Neuron (in vitro differentiated cells): ENCODE results near the gene SKOR2.
"Not testable (repeated sequence)": the region's sequence is repeated elsewhere in the genome, so short reads cannot be mapped to it uniquely, and the experiment has no call there.

ENCODE experiments used
- H2AFZ ChIP-seq: one replicate; pipeline ENCODE4 v1.6.1; 2013; ENCODE audit warnings: low read depth, mild to moderate bottlenecking, inconsistent platforms, low read length, moderate library complexity
- H3K27me3 ChIP-seq: one replicate; pipeline ENCODE4 v1.6.1; 2013; ENCODE audit warnings: low read length; ENCODE audit not compliant: insufficient read depth
- H3K36me3 ChIP-seq: one replicate; pipeline ENCODE4 v1.6.1; 2013; ENCODE audit warnings: low read length; ENCODE audit not compliant: insufficient read depth
- H3K4me1 ChIP-seq: one replicate; pipeline ENCODE4 v1.6.1; 2013; ENCODE audit warnings: low read length; ENCODE audit not compliant: insufficient read depth
- H3K4me3 ChIP-seq: 2 replicates; pipeline ENCODE4 v1.5.1; 2013; ENCODE audit warnings: mild to moderate bottlenecking, low read length, moderate library complexity
- H3K9me3 ChIP-seq: one replicate; pipeline ENCODE4 v1.6.1; 2013; ENCODE audit warnings: low read length

Gene SKOR2

DNA sequence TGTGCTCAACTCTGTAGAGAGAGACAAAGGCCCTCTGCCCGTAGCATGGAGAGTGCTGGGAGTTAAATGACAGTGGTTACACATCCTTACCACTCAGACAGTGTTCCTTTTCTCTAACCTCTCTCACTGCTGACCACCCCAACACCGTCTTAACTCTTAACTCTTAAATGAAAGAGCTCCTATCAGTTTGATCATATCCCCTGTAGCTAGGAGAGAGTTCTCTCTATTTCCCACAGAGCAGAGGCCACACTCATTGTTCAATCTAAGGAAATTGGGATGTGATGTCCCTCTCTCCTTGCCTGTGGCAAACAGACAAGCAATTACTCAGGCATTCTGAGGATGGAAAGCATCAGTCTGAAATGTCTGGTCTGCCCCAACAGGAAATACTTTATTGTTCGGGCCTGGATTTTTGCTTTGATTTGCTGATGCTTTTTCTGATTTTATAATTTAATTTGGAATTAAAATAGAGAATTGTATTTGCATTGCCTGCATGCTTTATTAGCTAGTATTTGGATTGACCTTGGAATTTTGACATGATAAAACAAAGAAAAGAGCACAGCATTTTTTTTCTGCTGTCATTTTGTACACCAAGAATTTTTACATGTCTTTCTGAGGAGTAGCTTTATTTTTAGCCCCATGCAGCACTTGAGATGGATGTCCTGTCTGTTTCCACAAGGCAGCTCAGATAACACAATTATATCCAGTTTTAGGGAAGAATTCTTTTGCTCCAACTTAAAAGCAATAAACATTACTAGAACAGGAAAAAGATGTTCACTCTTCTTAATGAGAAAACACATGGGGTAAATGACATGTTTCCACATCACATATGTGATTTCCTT is 47.6 kb downstream of the SKOR2 start:
- Histone ChIP-seq H3K27me3 (peaks cover 8% of the 10 kb centered on the region), H3K36me3 (no peaks in the 10 kb centered on the region), H3K4me1 (peaks cover 9% of the 10 kb centered on the region), H2AFZ (no peak overlapping the region), H3K9me3 (no peaks in the 10 kb centered on the region), H3K4me3 (no peak overlapping the region)

- H3K4me3 ChIP-seq, H3K27me3 ChIP-seq, H3K36me3 ChIP-seq, H2AFZ ChIP-seq, H3K9me3 ChIP-seq, H3K4me1 ChIP-seq: not testable (repeated sequence)
Observed at GRCh38 chr18:47195961-47196360, 55.5 kb downstream of the SKOR2 start.

GRCh38 chr18:47191961-47192360 is 59.5 kb downstream of the SKOR2 start:
- H2AFZ ChIP-seq = no peak overlapping the region
- H3K4me1 ChIP-seq = no peaks in the 10 kb centered on the region
- no peaks in the 10 kb centered on the region for H3K9me3 ChIP-seq
- H3K4me3 ChIP-seq = no peak overlapping the region
- no peaks in the 10 kb centered on the region for H3K27me3 ChIP-seq
- H3K36me3 ChIP-seq = no peaks in the 10 kb centered on the region

GRCh38 chr18:47187721-47188120 is 63.7 kb downstream of the SKOR2 start:
- Histone ChIP-seq H3K27me3 (peaks cover 2% of the 10 kb centered on the region), H3K4me1 (no peaks in the 10 kb centered on the region), H3K4me3 (no peak overlapping the region), H2AFZ (no peak overlapping the region), H3K9me3 (peaks cover 6% of the 10 kb centered on the region), H3K36me3 (no peaks in the 10 kb centered on the region)

- no peak overlapping the region for H3K4me3 ChIP-seq
- no peak overlapping the region for H2AFZ ChIP-seq
- H3K36me3 ChIP-seq = no peaks in the 10 kb centered on the region
Observed at GRCh38 chr18:47184419-47185050, 66.9 kb downstream of the SKOR2 start.

GRCh38 chr18:47182156-47182555 is 69.3 kb downstream of the SKOR2 start:
- not testable (repeated sequence) for H3K4me3 ChIP-seq, H3K4me1 ChIP-seq, H3K9me3 ChIP-seq, H3K36me3 ChIP-seq, H2AFZ ChIP-seq
- H3K27me3 ChIP-seq = peaks cover 14% of the 10 kb centered on the region

More at GRCh38 chr18:47184419-47185050, 66.9 kb downstream of the SKOR2 start:
- Histone ChIP-seq H3K4me1 (no peaks in the 10 kb centered on the region), H3K27me3 (peaks cover 13% of the 10 kb centered on the region), H3K9me3 (peaks cover 6% of the 10 kb centered on the region)

GRCh38 chr18:47180765-47181164 is 70.7 kb downstream of the SKOR2 start:
- peaks cover 14% of the 10 kb centered on the region for H3K27me3 ChIP-seq

GRCh38 chr18:47179520-47179919 is 71.9 kb downstream of the SKOR2 start:
- peaks cover 14% of the 10 kb centered on the region for H3K27me3 ChIP-seq
- H3K4me3 ChIP-seq = no peak overlapping the region
- H2AFZ ChIP-seq = no peak overlapping the region
- no peaks in the 10 kb centered on the region for H3K9me3 ChIP-seq
- peaks cover 7% of the 10 kb centered on the region for H3K4me1 ChIP-seq
- H3K36me3 ChIP-seq = no peaks in the 10 kb centered on the region

More at GRCh38 chr18:47180765-47181164, 70.7 kb downstream of the SKOR2 start:
- no peaks in the 10 kb centered on the region for H3K4me1 ChIP-seq
- no peaks in the 10 kb centered on the region for H3K36me3 ChIP-seq
- no peak overlapping the region for H2AFZ ChIP-seq
- no peak overlapping the region for H3K4me3 ChIP-seq
- peaks cover 6% of the 10 kb centered on the region for H3K9me3 ChIP-seq

- no peaks in the 10 kb centered on the region for H3K9me3 ChIP-seq
- H2AFZ ChIP-seq = peak within 1 kb of the TSS; percentile 98
- peak within 1 kb of the TSS; percentile 96 for H3K4me3 ChIP-seq
- peaks cover 12% of the 10 kb centered on the region for H3K36me3 ChIP-seq
- H3K4me1 ChIP-seq = peaks cover 7% of the 10 kb centered on the region
- H3K27me3 ChIP-seq = peaks cover 9% of the 10 kb centered on the region
Observed at GRCh38 chr18:47175898-47176575, 75.4 kb downstream of the SKOR2 start, which contains the start of gene IER3IP1. TSS of gene IER3IP1 (minus strand) at chr18:47176364. CDS start at chr18:47176277, 87 bp downstream.

DNA sequence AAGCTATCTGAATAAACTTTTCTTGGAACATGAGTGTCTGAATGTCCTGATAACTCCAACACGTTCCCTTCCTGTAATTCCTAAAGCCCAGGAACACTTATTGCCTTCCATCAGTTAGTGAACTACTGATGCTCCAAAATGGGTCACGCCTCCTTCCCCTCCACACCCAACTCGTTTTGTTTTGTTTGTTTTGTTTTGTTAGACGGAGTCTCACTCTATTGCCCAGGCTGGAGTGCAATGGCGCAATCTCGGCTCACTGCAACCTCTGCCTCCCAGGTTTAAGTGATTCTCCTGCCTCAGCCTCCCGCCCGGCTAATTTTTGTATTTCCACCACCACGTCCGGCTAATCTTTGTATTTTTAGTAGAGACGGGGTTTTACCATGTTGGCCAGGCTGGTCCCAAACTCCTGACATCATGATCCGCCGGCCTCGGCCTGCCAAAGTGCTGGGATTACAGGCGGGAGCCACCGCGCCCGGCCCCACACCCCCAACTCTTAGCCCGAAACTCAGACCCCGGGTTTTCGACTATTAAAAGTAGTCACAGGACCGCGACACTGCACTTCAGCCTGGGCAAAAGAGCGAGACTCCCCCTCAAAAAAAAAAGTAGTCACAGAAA is 76.1 kb downstream of the SKOR2 start:
- peaks cover 12% of the 10 kb centered on the region for H3K36me3 ChIP-seq
- H3K4me3 ChIP-seq = peak overlapping the region; percentile 96
- peaks cover 8% of the 10 kb centered on the region for H3K27me3 ChIP-seq
- H3K9me3 ChIP-seq = no peaks in the 10 kb centered on the region
- H2AFZ ChIP-seq = peak overlapping the region; percentile 98
- peaks cover 7% of the 10 kb centered on the region for H3K4me1 ChIP-seq

GRCh38 chr18:47174545-47175116 is 76.8 kb downstream of the SKOR2 start:
- H3K4me3 ChIP-seq = peak overlapping the region; percentile 96

DNA sequence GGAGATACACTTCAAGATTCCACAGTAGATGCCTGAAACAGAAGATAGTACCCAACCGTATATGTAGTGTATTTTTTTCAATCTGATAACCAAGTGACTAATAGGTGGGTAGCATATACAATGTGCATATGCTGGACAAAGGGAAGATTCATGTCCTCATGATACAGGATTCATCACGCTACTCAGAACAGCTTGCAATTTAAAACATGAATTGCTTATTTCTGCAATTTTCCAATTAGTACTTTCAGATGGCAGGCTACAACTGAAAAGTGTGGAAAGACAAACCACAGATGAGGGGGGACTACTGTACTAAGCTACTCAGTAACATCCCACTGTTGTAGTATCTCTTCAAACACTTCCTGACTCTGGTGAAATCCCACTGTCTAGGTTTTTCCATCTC is 79.0 kb downstream of the SKOR2 start:
- Histone ChIP-seq H3K4me1 (peaks cover 7% of the 10 kb centered on the region), H2AFZ (no peak overlapping the region), H3K4me3 (no peak overlapping the region), H3K36me3 (peaks cover 12% of the 10 kb centered on the region), H3K9me3 (no peaks in the 10 kb centered on the region), H3K27me3 (no peaks in the 10 kb centered on the region)

More at GRCh38 chr18:47174545-47175116, 76.8 kb downstream of the SKOR2 start:
- H3K9me3 ChIP-seq = no peaks in the 10 kb centered on the region
- peaks cover 12% of the 10 kb centered on the region for H3K36me3 ChIP-seq
- H3K27me3 ChIP-seq = peaks cover 2% of the 10 kb centered on the region
- peaks cover 7% of the 10 kb centered on the region for H3K4me1 ChIP-seq
- no peak overlapping the region for H2AFZ ChIP-seq
